Nephron (organoid): ENCODE measurements around the gene CLN6.
A peak's percentile ranks its signal among the peaks of the same experiment; 100 is the strongest.

ENCODE experiments used
- H3K27ac Mint-ChIP-seq, 3 experiments: 2 replicates each; pipeline ENCODE4 v1.8.0; 2020; ENCODE audit warnings: mixed read lengths in 3 of 3, mild to moderate bottlenecking in 2 of 3, moderate library complexity in 1 of 3
- H3K27me3 Mint-ChIP-seq: 2 replicates; pipeline ENCODE4 v1.8.0; 2021; ENCODE audit warnings: low read depth, mild to moderate bottlenecking, moderate library complexity, mixed read lengths
- H3K36me3 Mint-ChIP-seq: 2 replicates; pipeline ENCODE4 v1.8.0; 2020; ENCODE audit warnings: low read depth, mixed read lengths
- H3K4me1 Mint-ChIP-seq: 2 replicates; pipeline ENCODE4 v1.8.0; 2020; ENCODE audit warnings: mixed read lengths
- H3K4me3 Mint-ChIP-seq, 3 experiments: 2 replicates each; pipeline ENCODE4 v1.8.0; 2020; ENCODE audit warnings: mild to moderate bottlenecking in 3 of 3, mixed read lengths in 3 of 3, moderate library complexity in 2 of 3
- H3K9me3 Mint-ChIP-seq: 2 replicates; pipeline ENCODE4 v1.8.0; 2020; ENCODE audit warnings: mixed read lengths
- TF ChIP-seq, protein P1 (sequence below), 3 experiments: fragments of 200-600 bp; sonication (generic); IDR thresholded peaks; one replicate each; pipeline ENCODE4 v1.5.0; 2021; ENCODE audit warnings: antibody characterized with exemption in 3 of 3; ENCODE audit not compliant: unreplicated experiment in 3 of 3

The CLN6 gene

DNA sequence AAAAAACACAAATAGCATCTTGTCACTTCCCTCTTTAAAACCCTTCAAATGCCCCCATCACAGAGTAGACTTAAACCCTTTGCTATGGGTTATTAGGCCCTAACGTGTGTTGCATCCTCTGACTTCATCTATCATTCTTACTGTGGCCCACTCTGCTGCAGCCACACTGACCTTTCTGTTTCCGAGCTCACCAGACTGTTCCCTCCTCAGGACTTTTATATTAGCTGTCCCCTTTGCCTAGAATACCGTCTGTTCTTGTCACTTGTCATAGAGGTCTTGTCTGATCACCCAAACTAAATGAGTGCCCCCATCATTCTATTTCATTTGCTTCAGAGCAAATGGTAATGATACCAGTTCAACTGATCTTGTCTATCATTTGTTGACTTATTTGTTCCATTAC lies 47.1 kb upstream of the CLN6 start:
- peak overlapping the region; percentile 94 to 98 (median 95) for H3K4me3 Mint-ChIP-seq
- H3K9me3 Mint-ChIP-seq, result no peaks in the 10 kb centered on the region
- H3K36me3 Mint-ChIP-seq, result peaks cover 7% of the 10 kb centered on the region
- peaks cover 4% of the 10 kb centered on the region for H3K27me3 Mint-ChIP-seq
- H3K4me1 Mint-ChIP-seq, result peaks cover 72% of the 10 kb centered on the region
- TF ChIP-seq, protein P1, sequence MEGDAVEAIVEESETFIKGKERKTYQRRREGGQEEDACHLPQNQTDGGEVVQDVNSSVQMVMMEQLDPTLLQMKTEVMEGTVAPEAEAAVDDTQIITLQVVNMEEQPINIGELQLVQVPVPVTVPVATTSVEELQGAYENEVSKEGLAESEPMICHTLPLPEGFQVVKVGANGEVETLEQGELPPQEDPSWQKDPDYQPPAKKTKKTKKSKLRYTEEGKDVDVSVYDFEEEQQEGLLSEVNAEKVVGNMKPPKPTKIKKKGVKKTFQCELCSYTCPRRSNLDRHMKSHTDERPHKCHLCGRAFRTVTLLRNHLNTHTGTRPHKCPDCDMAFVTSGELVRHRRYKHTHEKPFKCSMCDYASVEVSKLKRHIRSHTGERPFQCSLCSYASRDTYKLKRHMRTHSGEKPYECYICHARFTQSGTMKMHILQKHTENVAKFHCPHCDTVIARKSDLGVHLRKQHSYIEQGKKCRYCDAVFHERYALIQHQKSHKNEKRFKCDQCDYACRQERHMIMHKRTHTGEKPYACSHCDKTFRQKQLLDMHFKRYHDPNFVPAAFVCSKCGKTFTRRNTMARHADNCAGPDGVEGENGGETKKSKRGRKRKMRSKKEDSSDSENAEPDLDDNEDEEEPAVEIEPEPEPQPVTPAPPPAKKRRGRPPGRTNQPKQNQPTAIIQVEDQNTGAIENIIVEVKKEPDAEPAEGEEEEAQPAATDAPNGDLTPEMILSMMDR (IDR thresholded peaks at IDR 0.05; ENCODE audit: unreplicated experiment in 3 of 3), result no peak
- peak overlapping the region; percentile 100 for H3K27ac Mint-ChIP-seq

DNA sequence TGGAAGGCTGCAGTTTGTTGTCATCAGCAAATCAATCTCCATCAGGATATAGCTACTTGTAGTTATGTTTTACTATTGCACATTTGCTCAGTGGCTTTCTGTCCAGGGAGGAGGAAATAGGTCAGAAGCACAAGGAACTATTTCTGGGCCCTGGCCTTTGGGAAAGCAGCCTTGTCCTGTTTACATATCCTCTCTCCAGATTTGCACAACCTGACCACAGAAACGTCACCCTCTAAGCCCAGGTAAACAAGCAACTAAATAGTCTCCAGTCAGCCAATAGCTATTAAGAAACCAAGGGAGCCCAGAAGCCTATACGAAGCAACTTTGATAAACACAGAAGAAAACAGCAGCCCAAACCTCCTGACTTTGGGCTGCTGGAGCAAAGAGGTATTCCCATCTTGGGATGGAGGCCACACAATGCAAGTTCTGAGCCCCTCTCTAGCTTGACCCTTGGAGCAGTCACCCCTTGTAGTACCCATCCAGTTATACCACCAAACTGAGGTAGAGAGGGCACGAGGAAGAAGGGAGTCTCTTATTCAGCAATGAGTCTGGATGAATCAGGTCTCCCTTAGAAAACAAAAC lies 45.7 kb upstream of the CLN6 start:
- H3K27ac Mint-ChIP-seq, result peak overlapping the region; percentile 100
- H3K9me3 Mint-ChIP-seq, result no peaks in the 10 kb centered on the region
- H3K4me1 Mint-ChIP-seq, result peaks cover 65% of the 10 kb centered on the region
- peaks cover 4% of the 10 kb centered on the region for H3K27me3 Mint-ChIP-seq
- TF ChIP-seq, protein P1 (IDR thresholded peaks at IDR 0.05; ENCODE audit: unreplicated experiment in 3 of 3), result no peak
- H3K4me3 Mint-ChIP-seq, result peak overlapping the region; percentile 61 to 95 (median 84)
- H3K36me3 Mint-ChIP-seq, result peaks cover 6% of the 10 kb centered on the region

DNA sequence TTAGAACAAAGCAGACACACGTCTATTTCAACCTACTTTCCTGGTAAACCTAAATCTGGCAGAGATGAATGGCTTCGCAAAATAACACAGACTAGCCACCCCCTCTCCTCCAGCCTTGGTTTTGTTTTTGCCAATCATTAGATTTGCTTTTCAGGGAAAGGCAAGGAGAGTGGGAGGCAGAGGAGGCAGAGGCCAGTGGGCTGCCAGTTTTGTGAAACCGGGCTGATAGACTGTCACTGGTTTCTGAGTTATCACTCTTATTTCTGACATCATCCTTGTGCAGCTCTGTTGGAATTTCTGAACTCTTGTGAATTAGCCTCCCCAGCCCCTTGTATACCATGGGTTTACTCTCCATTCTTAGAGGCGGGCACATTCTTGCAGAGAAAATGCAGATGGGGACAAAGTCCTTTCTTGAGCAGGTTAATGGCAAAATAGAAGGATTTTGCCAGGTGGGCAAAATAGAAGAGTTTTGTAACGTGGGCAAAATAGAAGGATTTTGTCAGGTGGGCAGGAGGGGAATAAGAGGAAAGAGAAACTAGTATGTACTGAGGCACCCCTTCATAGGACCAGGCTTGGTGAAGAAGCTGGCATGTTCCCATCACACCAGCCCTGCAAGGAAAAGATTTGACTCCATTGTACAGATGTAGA lies 44.8 kb upstream of the CLN6 start:
- Mint-ChIP-seq H3K4me3 (peak overlapping the region; percentile 22 to 95 (median 57)), H3K27me3 (peaks cover 4% of the 10 kb centered on the region), H3K4me1 (peaks cover 56% of the 10 kb centered on the region), H3K27ac (peak overlapping the region; percentile 92 to 100 (median 100)), H3K9me3 (no peaks in the 10 kb centered on the region), H3K36me3 (no peaks in the 10 kb centered on the region)
- TF ChIP-seq, protein P1 (IDR thresholded peaks at IDR 0.05; ENCODE audit: unreplicated experiment in 3 of 3), result no peak

DNA sequence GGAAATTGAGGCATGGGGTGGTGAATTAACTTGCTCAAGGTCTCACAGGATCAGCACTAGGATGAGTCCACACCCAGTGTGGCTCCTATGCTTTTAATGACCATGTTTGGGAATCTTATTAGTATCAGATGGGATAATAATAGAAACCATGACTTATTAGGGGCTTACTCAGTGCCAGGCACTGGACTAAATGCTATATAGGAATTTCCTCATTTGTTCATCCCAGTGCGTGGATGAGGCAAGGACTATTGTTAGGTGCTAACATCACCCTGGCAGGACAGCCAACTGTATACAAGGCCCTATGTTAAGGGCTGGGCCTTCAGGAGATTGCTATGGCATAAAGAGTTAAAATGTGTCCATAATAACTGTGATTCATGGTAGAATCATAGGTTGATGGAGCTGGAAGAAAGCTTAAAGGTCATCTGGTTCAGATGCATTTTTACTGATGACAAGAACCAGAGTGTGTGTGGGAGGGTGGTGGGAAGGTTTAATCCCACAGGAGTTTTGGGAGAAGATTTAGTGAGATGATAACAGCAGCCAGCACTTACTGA lies 43.3 kb upstream of the CLN6 start:
- H3K4me1 Mint-ChIP-seq, result peaks cover 50% of the 10 kb centered on the region
- peaks cover 4% of the 10 kb centered on the region for H3K27me3 Mint-ChIP-seq
- H3K4me3 Mint-ChIP-seq, result peak overlapping the region in 1 of 3 experiments; percentile 57
- TF ChIP-seq, protein P1 (IDR thresholded peaks at IDR 0.05; ENCODE audit: unreplicated experiment in 3 of 3), result no peak
- H3K9me3 Mint-ChIP-seq, result no peaks in the 10 kb centered on the region
- no peaks in the 10 kb centered on the region for H3K36me3 Mint-ChIP-seq
- H3K27ac Mint-ChIP-seq, result peak overlapping the region; percentile 27 to 87 (median 52)

DNA sequence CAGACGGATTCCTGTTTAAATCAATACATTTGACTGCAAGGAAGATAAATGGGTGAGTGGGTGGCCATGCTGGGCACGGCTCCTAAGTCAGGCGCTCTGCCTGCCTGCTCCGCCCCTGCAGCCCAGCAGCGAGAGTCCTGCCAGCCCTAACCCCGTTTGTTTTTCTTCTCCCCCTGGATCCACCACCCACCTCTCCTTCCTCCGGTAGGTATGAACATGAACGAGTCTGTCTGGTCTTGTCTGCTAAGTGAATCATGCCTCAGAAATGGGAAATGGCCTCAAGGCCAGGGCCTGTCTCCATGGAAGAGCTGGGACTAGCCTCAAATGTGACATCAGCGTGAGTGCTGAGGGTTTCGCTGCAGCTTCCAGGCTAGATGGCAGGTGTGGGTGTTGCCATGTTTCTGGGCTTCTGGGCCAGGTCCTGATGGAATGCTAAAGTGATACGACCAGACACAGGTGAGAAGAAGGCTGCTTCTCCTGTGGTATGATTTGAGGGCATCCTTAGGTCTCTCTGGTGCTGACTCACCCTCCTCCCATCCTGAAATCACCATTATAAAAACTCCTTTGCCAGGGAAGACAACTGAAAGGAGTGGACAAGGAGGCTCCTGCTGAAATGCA lies 42.4 kb upstream of the CLN6 start:
- H3K4me1 Mint-ChIP-seq, result peaks cover 46% of the 10 kb centered on the region
- peak overlapping the region; percentile 11 to 87 (median 52) for H3K27ac Mint-ChIP-seq
- H3K36me3 Mint-ChIP-seq, result no peaks in the 10 kb centered on the region
- H3K27me3 Mint-ChIP-seq, result no peaks in the 10 kb centered on the region
- no peaks in the 10 kb centered on the region for H3K9me3 Mint-ChIP-seq
- TF ChIP-seq, protein P1 (IDR thresholded peaks at IDR 0.05; ENCODE audit: unreplicated experiment in 3 of 3), result no peak
- peak overlapping the region in 1 of 3 experiments; percentile 25 for H3K4me3 Mint-ChIP-seq
